Activated CD4-positive, alpha-beta T cell treated with anti-CD3 and anti-CD28 coated beads for 4 hours (primary cell): ENCODE data around the gene C1QTNF12.

ENCODE experiments used
- DNase-seq, 2 donors: peaks; one replicate each; pipeline ENCODE4 v3.0.0-alpha.2; 2020

The C1QTNF12 gene

DNA sequence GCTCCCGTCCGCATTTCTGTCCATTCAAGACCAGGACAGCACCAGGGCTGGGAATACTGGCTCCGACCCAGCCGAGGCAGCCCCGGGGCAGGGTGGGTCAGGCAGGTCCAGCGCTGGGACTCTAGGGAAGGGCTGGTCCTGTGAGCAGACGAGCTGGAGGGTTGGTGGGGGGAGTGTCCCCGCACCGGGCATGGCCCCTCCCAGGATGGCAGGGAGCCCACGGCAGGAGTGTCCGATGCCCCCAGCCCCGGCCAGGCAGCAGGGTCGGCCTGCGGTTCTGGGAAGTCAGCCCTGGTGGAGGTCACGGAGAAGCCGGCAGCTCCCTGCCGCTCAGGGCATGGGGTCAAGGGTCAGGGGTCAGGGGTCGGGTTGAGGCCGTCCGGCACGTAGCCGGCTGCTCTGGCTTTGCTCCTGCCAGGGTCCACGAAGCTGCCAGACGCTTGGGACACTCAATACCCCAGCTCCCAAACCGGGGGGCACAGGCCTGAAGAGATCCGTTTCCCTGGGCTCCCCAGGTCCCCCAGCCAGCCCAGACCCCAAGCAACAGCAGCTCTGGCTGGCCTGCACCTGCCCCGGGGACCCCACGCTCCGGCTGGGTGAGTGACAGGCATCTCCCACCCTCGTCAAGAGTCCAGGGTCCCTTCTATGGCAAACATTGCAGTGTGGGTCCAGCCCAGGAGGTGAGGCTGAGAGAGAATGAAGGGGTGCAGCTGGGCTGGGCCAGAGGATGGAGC, 6.7 kb downstream of the C1QTNF12 start:
- no peak for DNase-seq

GRCh38 chr1:1239227-1239613, 7.3 kb downstream of the C1QTNF12 start:
- no peak for DNase-seq

DNA sequence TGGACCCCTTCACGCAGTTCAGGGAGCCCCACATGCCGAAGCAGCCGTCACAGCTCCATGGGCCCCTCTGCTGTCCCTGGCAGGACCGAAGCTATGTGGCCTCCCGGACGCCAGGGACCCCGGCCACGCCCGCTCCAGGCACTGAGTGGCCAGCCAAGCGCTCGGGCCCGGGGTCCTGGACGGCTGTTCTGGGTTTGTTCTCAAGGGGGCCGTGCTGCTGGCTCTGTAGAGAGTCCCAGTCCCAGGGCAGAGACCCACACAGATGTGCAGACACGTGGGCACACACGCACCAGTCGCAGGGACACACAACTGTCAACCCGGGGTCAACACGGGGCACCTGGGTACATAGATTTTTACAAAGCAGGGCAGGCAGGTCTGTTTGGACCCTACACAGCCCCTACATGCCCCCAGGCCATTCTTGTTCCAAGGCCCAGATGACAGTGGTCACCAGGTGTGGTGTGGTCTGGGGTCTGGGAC, 7.8 kb downstream of the C1QTNF12 start:
- no peak for DNase-seq

DNA sequence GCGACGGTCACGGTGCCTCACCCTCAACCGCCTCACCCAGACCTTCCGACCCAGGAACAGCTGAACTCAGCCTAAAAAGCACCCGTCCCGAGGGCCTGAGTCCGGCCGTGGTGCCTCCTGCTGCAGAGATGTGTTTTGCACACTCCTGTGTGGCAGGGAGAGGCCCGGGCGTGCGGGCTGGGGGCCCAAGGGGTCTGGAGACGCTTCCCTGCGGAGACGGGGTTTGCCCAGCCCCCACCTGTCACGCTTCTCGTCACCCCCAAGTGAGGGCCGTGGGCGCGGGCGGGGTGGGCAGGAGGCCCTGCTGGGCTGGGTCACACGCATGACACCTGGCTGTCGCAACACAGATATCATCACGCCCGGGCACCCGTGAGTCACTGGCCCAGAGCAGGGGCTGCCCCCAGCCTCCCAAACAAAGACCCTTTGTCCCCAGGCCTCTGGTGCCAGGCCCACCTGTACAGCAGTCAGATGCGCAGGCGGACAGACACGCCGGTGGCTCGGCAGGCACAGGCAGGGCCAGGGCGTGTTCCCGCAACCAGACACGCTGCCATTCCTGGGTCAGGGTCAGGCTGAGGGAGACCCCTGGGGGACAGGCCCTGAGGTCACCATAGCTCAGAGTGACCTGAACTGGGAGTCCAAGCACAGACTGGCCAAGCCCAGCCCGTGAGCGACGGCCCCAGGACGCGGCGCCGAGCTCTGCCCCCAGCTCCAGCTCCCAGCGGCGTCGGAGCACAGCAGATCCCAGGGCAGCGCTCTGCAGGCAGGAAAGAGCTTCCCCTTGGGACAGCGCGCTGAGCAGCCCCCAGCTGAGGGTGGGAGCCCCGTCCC, 8.4 kb downstream of the C1QTNF12 start:
- no peak for DNase-seq

DNA sequence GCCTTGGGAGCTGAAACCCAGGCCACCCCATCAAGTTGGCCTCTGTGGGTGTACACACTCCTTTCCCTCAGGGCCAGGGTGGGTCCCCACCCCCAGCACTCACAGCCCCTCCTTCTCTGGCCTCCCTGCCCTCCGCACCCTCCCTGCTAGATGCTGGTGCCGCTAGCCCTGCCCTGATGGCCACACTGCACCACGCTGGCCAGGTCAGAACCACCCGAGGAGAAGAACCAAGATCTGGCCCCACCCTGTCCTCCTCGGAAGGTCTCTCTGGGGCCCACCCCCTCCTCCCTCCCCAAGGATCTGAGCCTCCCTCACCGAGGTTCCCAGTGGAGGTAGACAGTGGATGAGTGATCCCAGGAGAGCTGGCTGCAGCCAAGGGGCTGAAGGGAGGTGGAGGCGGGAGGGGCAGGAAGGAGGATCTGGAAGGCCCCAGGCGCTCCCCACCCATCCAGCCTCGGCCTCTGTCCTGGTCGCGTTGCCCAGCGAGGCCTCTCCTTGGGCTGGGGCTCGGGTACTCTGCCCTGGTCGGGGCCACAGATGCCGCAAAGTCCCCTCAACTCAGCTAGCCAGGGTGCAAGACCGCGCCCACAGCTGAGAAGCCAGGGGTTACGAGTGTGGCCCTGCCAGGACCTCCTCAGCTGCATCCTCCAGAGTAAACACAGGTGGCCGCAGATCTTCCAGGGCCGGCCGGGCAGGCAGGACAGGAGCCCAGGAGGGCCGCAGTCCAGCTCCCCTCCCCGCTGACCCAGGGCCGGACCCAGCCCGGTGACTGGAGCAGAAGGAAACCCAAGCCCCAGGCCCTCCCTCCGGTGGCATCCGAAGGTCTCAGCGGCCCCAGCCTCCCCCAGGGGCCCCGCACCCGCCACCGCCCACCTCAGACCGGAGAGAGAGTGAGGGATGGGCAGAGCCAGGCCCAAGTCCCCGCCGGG, 9.3 kb downstream of the C1QTNF12 start:
- DNase-seq, result no peak

GRCh38 chr1:1236176-1236763, 10.3 kb downstream of the C1QTNF12 start:
- no peak for DNase-seq

DNA sequence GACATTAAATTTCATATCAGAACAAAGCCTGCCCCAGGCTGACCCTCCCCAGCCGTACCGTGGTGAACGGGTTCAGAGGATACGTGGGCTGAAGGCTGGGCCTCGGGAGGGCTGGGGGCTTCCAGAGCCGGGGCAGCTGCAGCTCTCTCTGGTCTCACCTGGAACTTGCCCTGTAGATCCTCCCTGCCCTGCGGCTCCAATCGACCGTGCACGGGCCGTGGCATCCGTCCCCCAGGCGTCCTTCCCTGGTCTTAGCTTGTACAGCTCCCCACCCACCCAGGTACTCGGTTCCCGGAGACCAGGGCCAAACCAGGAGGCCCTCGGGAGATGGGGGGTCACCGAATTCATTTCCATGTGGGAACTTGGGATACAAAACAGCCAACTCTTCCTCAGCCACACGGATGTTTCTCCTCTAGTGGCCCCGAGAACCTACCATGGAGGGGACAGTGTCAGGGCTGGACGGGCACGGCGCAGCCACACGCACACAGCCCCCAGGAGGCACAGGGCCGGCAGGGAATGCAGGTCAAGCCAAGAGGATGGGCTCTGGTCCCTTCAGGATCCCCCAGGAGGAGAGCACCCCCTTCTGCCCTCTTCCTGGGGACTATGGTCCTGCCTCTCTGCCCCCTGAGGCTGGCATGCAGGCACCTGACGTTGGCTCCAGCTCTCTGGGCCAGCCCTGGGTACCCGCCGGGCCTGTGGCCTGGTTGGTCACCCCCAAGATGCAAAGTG, 11.3 kb downstream of the C1QTNF12 start:
- DNase-seq, result no peak

GRCh38 chr1:1234180-1234808, 12.2 kb downstream of the C1QTNF12 start:
- no peak for DNase-seq

- DNase-seq, result no peak
These were observed 13.0 kb downstream of the C1QTNF12 start for GRCh38 chr1:1233567-1233892.

DNA sequence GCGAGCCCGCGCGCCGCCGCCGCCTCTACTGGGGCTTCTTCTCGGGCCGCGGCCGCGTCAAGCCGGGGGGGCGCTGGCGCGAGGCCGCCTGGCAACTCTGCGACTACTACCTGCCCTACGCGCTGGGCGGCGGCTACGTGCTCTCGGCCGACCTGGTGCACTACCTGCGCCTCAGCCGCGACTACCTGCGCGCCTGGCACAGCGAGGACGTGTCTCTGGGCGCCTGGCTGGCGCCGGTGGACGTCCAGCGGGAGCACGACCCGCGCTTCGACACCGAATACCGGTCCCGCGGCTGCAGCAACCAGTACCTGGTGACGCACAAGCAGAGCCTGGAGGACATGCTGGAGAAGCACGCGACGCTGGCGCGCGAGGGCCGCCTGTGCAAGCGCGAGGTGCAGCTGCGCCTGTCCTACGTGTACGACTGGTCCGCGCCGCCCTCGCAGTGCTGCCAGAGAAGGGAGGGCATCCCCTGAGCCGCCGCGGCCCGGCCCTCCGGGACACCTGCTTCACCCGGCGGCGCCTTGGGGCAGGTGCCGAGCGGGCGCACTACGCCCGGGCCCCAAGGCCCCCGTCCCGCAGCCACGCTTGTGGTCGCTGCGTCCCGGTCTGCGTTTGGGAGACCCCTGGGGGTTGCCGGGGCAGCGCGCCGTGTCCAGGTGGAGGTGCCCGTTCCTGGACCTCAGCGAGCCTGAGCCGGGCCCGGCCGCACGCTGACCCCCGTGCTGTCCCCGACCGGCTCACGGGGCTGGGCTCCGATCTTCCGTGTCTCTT, 13.5 kb downstream of the C1QTNF12 start:
- peak in 1 of 2 donors; percentile 22 for DNase-seq

GRCh38 chr1:1232208-1232795, 14.2 kb downstream of the C1QTNF12 start, which contains the start of gene B3GALT6:
B3GALT6 (plus strand) TSS chr1:1232237; CDS start chr1:1232279, 42 bp downstream.
- peak in 1 of 2 donors; percentile 49 for DNase-seq

- DNase-seq, result peak; percentile 95 to 97
These were observed 14.9 kb downstream of the C1QTNF12 start, which contains the start of gene SDF4 for GRCh38 chr1:1231400-1232207. SDF4 (minus strand) TSS chr1:1232001; CDS start chr1:1228772, 3,229 bp downstream.

DNA sequence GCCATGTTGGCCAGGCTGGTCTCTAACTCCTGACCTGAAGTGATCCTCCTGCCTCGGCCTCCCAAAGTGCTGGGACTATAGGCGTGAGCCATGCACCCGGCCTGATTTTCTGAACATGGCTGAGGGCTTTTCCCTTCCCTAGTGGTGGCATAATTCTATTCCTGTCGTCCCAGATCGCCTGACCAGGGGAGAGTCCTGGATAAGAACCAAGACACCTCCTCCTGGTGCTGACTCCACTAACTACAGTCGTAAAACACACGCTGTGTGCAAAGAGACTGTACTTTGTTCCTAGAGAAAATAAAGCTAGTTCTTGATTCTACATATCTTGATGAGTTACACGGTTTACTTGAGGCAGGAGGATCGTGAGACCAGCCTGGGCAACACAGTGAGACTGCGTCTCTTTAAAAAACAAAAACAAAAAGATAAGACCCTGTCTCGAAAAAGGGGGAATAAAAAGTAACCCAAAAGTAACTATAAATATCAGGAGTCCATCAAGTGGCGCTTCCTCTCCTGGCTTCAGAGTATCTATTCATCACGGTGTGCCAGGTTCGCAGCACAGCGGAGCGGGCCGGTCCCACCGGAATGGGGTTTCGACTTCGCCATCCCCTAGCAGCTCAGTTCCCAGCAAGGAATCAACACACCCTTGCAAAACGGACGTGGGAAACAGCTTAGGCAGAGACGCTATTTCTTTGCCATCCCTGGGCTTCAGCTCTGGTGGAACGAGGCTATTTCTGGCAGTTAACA, 15.7 kb downstream of the C1QTNF12 start:
- DNase-seq, result no peak

- DNase-seq, result no peak
These were observed 16.8 kb downstream of the C1QTNF12 start for GRCh38 chr1:1229770-1230169.

- no peak for DNase-seq
These were observed 17.8 kb downstream of the C1QTNF12 start for GRCh38 chr1:1228596-1229321.

GRCh38 chr1:1228187-1228586, 18.3 kb downstream of the C1QTNF12 start:
- no peak for DNase-seq

- no peak for DNase-seq
These were observed 19.1 kb downstream of the C1QTNF12 start for GRCh38 chr1:1227386-1227785.
